HG03103 (cell line): ENCODE data around the gene DMRTC1.
"Not testable (repeated sequence)": the region's sequence is repeated elsewhere in the genome, so short reads cannot be mapped to it uniquely, and the experiment has no call there.

Experiments used
- ATAC-seq: cut with Tn5 transposase; IDR thresholded peaks from one replicate; pipeline ENCODE4 v1.9.1; 2021; ENCODE audit warnings: low read depth; ENCODE audit not compliant: unreplicated experiment

Gene DMRTC1

GRCh38 chrX:72943819-72944169, at the start of gene DMRTC1:
TSS of gene DMRTC1 (minus strand) at chrX:72943837. CDS start at chrX:72875694, 68,143 bp downstream.
- peak; percentile 88 for ATAC-seq

DNA sequence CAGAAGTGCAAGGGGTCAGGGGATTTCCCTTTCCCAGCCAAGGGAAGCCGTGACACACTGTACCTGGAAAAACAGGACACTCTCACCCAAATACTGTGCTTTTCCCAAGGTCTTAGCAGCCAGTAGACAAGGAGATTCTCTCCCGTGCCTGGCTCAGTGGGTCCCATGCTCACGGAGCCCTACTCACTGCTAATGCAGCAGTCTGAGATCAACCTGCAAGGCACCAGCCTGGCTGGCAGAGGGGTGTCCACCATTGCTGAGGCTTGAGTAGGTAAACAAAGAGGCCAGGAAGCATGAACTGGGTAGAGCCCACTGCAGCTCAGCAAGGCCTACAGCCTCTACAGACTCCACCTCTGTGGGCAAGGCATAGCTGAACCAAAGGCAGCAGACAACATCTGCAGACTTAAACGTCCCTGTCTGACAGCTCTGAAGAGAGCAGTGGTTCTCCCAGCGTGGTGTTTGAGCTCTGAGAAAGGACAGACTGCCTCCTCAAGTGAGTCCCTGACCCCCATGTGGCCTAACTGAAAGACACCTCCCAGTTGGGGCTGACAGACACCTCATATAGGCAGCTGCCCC, 37.3 kb upstream of the DMRTC1 start:
- not testable (repeated sequence) for ATAC-seq

GRCh38 chrX:72974885-72975284, 31.2 kb upstream of the DMRTC1 start:
- ATAC-seq: not testable (repeated sequence)

- not testable (repeated sequence) for ATAC-seq
Observed at GRCh38 chrX:72971859-72972258, 28.2 kb upstream of the DMRTC1 start.

DNA sequence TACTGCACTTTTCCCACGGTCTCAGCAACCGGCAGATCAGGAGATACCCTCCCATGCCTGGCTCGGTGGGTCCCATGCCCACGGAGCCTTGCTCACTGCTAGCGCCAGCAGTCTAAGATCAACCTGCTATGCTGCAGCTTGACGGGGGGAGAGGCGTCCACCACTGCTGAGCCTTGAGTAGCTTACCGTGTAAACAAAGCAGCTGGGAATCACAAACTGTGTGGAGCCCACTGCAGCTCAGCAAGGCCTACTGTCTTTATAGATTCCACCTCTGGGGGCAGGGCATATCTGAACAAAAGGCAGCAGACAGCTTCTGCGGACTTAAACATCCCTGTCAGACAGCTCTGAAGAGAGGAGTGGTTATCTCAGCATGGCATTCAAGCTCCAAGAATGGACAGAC, 16.3 kb upstream of the DMRTC1 start:
- not testable (repeated sequence) for ATAC-seq

DNA sequence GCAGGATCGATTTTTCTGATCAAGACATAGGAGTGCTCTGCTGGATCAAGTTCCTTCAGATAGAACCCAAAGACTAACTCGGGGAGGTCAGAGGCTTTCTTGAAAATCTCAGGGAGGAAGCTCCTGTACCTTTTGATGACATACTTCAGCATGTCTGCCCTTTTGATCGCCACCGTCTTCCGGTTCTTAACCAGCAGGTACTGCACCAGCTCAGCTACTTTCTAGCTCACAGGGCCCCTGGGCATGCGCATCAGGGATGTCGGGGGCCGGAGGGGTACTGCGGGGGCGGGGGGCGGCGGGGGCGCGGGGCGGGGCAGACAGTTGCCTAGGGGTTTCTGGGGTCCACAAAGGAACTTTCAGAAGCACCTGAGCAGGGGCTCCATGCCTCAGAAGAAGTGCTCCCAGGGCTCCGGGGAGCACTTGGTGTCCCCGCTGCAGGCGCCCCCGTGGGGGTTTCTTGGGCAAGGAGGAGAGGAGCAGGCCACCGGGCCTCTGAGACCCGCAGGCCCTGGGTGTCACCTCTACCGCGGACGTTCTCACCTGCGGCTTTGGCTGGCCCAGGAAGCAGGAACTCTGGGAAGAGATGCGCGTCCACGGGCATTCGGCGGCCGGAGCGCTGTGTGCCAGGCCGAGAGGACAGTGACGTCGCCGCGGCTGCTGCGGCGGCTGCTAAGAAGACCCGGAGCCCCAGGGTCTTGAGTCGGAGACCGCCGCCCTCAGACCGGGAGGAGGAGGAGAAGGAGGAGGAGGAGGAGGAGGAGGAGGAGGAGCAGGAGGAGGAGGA, 410 bp downstream of the DMRTC1 start:
- peak; percentile 70 for ATAC-seq

GRCh38 chrX:72942272-72942671, 1.4 kb downstream of the DMRTC1 start:
- not testable (repeated sequence) for ATAC-seq

- not testable (repeated sequence) for ATAC-seq
Observed at GRCh38 chrX:72937906-72938305, 5.7 kb downstream of the DMRTC1 start, which contains the start of gene FAM236A. TSS of gene FAM236A (plus strand) at chrX:72938206. CDS start at chrX:72938263, 57 bp downstream.

- ATAC-seq: not testable (repeated sequence)
Observed at GRCh38 chrX:72936882-72937455, 6.7 kb downstream of the DMRTC1 start.

GRCh38 chrX:72936455-72936854, 7.2 kb downstream of the DMRTC1 start:
- not testable (repeated sequence) for ATAC-seq

DNA sequence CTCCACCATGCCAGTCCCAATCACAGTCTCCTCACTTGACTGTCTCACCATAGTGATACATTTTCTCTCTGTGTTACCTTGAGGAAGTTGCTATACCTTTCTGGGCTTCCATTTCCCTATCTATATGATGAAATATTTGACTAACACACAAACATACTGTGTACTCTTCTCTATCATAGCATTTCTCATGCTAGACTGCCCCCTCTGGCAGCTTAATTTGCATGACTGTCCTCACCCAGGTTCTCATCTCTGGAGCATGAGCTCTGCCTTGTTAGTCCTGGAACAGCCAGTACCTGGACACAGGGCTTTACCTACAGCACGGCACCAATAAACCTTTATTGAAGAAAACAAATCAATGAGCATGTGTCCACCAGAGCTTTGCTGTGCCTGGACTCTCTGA, 11.4 kb downstream of the DMRTC1 start:
- not testable (repeated sequence) for ATAC-seq

- ATAC-seq: not testable (repeated sequence)
Observed at GRCh38 chrX:72916096-72916495, 27.5 kb downstream of the DMRTC1 start.

GRCh38 chrX:72912315-72912714, 31.3 kb downstream of the DMRTC1 start, which contains the start of gene FAM236C:
TSS of gene FAM236C (plus strand) at chrX:72912615. CDS start at chrX:72912715, 100 bp downstream.
- not testable (repeated sequence) for ATAC-seq

- not testable (repeated sequence) for ATAC-seq
Observed at GRCh38 chrX:72889740-72890139, 53.9 kb downstream of the DMRTC1 start.

DNA sequence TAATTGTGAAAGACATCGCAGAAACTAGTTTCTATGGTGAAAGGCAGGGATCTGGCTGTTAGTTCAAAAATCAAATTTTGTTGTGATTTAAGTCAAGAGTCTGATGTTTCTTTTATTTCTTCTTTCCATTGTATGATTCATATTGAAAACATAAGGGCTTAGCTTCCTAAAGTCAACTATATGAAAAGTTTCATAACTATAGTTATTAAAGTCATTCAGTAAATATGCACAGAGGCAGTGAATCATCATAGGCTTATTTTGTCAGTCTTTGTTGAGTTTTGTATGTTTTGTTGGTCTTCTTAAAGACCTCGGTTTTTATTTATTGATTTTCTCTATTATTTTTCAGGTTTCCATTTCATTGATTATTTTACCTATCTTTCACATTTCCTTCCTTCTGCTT, 60.7 kb downstream of the DMRTC1 start:
- ATAC-seq: not testable (repeated sequence)

DNA sequence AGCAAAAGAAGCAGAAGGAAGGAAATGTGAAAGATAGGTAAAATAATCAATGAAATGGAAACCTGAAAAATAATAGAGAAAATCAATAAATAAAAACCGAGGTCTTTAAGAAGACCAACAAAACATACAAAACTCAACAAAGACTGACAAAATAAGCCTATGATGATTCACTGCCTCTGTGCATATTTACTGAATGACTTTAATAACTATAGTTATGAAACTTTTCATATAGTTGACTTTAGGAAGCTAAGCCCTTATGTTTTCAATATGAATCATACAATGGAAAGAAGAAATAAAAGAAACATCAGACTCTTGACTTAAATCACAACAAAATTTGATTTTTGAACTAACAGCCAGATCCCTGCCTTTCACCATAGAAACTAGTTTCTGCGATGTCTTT, 106.1 kb downstream of the DMRTC1 start:
- ATAC-seq: not testable (repeated sequence)

DNA sequence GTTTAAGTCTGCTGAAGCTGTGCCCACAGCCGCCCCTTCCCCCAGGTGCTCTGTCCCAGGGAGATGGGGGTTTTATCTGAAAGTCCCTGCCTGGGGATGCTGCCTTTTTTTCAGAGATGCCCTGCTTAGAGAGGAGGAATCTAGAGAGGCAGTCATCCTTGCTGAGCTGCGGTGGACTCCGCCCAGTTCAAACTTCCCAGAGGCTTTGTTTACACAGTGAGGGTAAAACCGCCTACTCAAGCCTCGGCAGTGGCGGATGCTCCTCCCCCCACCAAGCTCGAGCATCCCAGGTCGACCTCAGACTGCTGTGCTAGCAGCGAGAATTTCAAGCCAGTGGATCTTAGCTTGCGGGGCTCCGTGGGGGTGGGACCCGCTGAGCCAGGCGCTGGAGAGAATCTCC, 112.9 kb downstream of the DMRTC1 start:
- not testable (repeated sequence) for ATAC-seq
